Mesendoderm (in vitro differentiated cells): ENCODE data around the gene MGAT5B.

Experiments
- DNase-seq: peaks from one replicate; pipeline ENCODE4 v3.0.0; 2013
- H2AK5ac ChIP-seq: 2 replicates; pipeline ENCODE4 v1.6.1; 2013; ENCODE audit warnings: low read length, inconsistent platforms
- H2BK120ac ChIP-seq: 2 replicates; pipeline ENCODE4 v1.6.1; 2013; ENCODE audit warnings: low read depth, mild to moderate bottlenecking, low read length, moderate library complexity, mixed read lengths
- H2BK15ac ChIP-seq: replicated peaks from 2 replicates; pipeline ENCODE4 v1.6.1; 2013; ENCODE audit warnings: low read depth, mild to moderate bottlenecking, moderate library complexity
- H2BK5ac ChIP-seq: 2 replicates; pipeline ENCODE4 v1.6.1; 2013; ENCODE audit warnings: low read length, inconsistent platforms
- H3K18ac ChIP-seq: 2 replicates; pipeline ENCODE4 v1.6.1; 2013; ENCODE audit warnings: mild to moderate bottlenecking, low read length, mixed read lengths
- H3K23ac ChIP-seq: one replicate; pipeline ENCODE4 v1.6.1; 2013; ENCODE audit warnings: low read length
- H3K27ac ChIP-seq: 2 replicates; pipeline ENCODE4 v1.5.1; 2013; ENCODE audit warnings: low read depth, mild to moderate bottlenecking, inconsistent platforms, low read length, moderate library complexity
- H3K27me3 ChIP-seq: 2 replicates; pipeline ENCODE4 v1.6.1; 2013; ENCODE audit warnings: low read length, control low read depth, mild to moderate bottlenecking, inconsistent platforms; ENCODE audit not compliant: insufficient read depth, poor library complexity
- H3K36me3 ChIP-seq: 2 replicates; pipeline ENCODE4 v1.6.1; 2013; ENCODE audit warnings: low read length, inconsistent platforms; ENCODE audit not compliant: control insufficient read depth, insufficient read depth
- H3K4ac ChIP-seq: one replicate; pipeline ENCODE4 v1.6.1; 2013; ENCODE audit warnings: low read depth, mild to moderate bottlenecking, low read length, moderate library complexity
- H3K4me1 ChIP-seq: 2 replicates; pipeline ENCODE4 v1.6.1; 2013; ENCODE audit warnings: low read depth, low read length, inconsistent platforms; ENCODE audit not compliant: control insufficient read depth
- H3K4me2 ChIP-seq: 2 replicates; pipeline ENCODE4 v1.6.1; 2013; ENCODE audit warnings: low read length
- H3K4me3 ChIP-seq: 2 replicates; pipeline ENCODE4 v1.5.1; 2013; ENCODE audit warnings: mild to moderate bottlenecking, low read length
- H3K56ac ChIP-seq: one replicate; pipeline ENCODE4 v1.6.1; 2013; ENCODE audit warnings: low read length
- H3K79me1 ChIP-seq: 2 replicates; pipeline ENCODE4 v1.6.1; 2013; ENCODE audit warnings: low read length, inconsistent platforms
- H3K79me2 ChIP-seq: 2 replicates; pipeline ENCODE4 v1.6.1; 2013; ENCODE audit warnings: mild to moderate bottlenecking, low read length; ENCODE audit not compliant: control insufficient read depth, insufficient read depth
- H3K9ac ChIP-seq: 2 replicates; pipeline ENCODE4 v1.6.1; 2013; ENCODE audit warnings: low read length, inconsistent platforms
- H4K5ac ChIP-seq: one replicate; pipeline ENCODE4 v1.6.1; 2013; ENCODE audit warnings: low read length
- H4K8ac ChIP-seq: one replicate; pipeline ENCODE4 v1.6.1; 2013; ENCODE audit warnings: low read depth, mild to moderate bottlenecking, control low read depth, low read length, moderate library complexity
- WGBS: extraction: QIAGEN DNeasy Blood & Tissue Kit; methylation state at CpG from one replicate; pipeline ENCODE4 v1.1.7; 2013; ENCODE audit warnings: low lambda C conversion rate, missing lambda C conversion rate; ENCODE audit not compliant: insufficient coverage; ENCODE audit errors: extremely low coverage; 5-methylcytosine and 5-hydroxymethylcytosine counted together

Gene MGAT5B

GRCh38 chr17:76949913-76950695, 81.9 kb downstream of the MGAT5B start:
- Histone ChIP-seq H3K56ac (no peak overlapping the region), H3K36me3 (no peaks in the 10 kb centered on the region), H4K8ac (no peak overlapping the region), H2AK5ac (no peak overlapping the region), H3K27me3 (no peaks in the 10 kb centered on the region), H3K27ac (no peak overlapping the region), H3K4me2 (no peak overlapping the region), H3K9ac (no peak overlapping the region), H3K4me1 (no peaks in the 10 kb centered on the region), H3K18ac (no peak overlapping the region), H2BK5ac (no peak overlapping the region), H3K4ac (no peak overlapping the region), H2BK15ac (no peak overlapping the region), H4K5ac (no peak overlapping the region), H3K23ac (no peak overlapping the region), H2BK120ac (no peak overlapping the region), H3K79me1 (no peaks in the 10 kb centered on the region), H3K4me3 (no peak overlapping the region), H3K79me2 (no peaks in the 10 kb centered on the region)
- no peak for DNase-seq
- no CpG with 5 or more reads among the region's 18 CpGs for WGBS

- DNase-seq = no peak
Measured at GRCh38 chr17:76951375-76951905, 83.2 kb downstream of the MGAT5B start.

DNA sequence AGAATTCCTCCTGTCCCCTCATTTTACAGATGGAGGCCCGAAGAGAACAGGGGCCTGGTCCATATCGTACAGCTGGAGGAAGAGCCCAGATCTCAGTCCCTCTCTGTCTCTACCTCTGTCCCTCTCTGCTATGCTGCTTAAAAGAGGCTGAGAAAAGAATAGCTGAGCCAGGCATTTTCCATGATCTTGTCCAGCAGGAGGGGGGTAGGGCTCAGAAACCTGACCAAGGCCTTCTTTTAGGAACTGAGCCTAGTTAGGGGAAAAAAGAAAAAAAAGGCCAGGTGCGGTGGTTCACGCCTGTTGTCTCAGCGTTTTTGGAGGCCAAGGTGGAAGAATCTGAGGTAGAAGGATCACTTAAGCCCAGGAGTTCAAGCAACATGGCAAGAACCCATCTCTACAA, 84.2 kb downstream of the MGAT5B start:
- Histone ChIP-seq H3K27ac (no peak overlapping the region), H2BK120ac (no peak overlapping the region), H2AK5ac (no peak overlapping the region), H3K79me2 (no peaks in the 10 kb centered on the region), H3K18ac (no peak overlapping the region), H3K79me1 (no peaks in the 10 kb centered on the region), H3K4me3 (no peak overlapping the region), H3K27me3 (no peaks in the 10 kb centered on the region), H3K9ac (no peak overlapping the region), H4K5ac (no peak overlapping the region), H3K36me3 (no peaks in the 10 kb centered on the region), H3K23ac (no peak overlapping the region), H2BK5ac (no peak overlapping the region), H4K8ac (no peak overlapping the region), H3K4me1 (no peaks in the 10 kb centered on the region), H3K56ac (no peak overlapping the region), H3K4me2 (no peak overlapping the region), H3K4ac (no peak overlapping the region), H2BK15ac (no peak overlapping the region)
- no CpG with 5 or more reads among the region's 5 CpGs for WGBS
- DNase-seq = no peak

More at GRCh38 chr17:76951375-76951905, 83.2 kb downstream of the MGAT5B start:
- H2BK15ac ChIP-seq = no peak overlapping the region
- no peak overlapping the region for H2BK120ac ChIP-seq
- no peaks in the 10 kb centered on the region for H3K79me1 ChIP-seq
- H3K23ac ChIP-seq = no peak overlapping the region
- H2BK5ac ChIP-seq = no peak overlapping the region
- H3K4me3 ChIP-seq = no peak overlapping the region
- H3K27me3 ChIP-seq = no peaks in the 10 kb centered on the region
- no peak overlapping the region for H4K8ac ChIP-seq
- H2AK5ac ChIP-seq = no peak overlapping the region
- H3K79me2 ChIP-seq = no peaks in the 10 kb centered on the region
- no peak overlapping the region for H3K4me2 ChIP-seq
- H3K27ac ChIP-seq = no peak overlapping the region
- H4K5ac ChIP-seq = no peak overlapping the region
- H3K4ac ChIP-seq = no peak overlapping the region
- H3K18ac ChIP-seq = no peak overlapping the region
- no CpG with 5 or more reads among the region's 8 CpGs for WGBS
- H3K36me3 ChIP-seq = no peaks in the 10 kb centered on the region
- H3K9ac ChIP-seq = no peak overlapping the region
- no peaks in the 10 kb centered on the region for H3K4me1 ChIP-seq
- no peak overlapping the region for H3K56ac ChIP-seq

DNA sequence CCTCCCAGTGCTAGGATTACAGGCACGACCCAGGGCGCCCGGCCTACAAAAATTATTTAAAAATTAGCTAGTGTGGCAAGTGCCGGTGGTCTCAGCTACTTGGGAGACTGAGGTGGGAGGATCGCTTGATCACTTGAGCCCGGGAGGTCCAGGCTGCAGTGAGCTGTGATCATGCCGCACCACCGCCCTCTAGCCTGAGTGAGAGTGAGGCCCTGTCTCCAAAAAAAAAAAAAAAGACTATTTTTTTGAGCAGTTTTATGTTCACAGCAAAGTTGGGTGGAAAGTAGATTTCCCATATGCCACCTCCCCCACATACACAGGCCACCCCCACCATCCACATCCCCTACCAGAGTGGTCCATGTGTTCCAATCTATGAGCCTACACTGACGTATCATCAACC, 84.9 kb downstream of the MGAT5B start:
- Histone ChIP-seq H3K36me3 (no peaks in the 10 kb centered on the region), H3K27ac (no peak overlapping the region), H3K18ac (no peak overlapping the region), H3K27me3 (no peaks in the 10 kb centered on the region), H4K5ac (no peak overlapping the region), H3K4ac (no peak overlapping the region), H4K8ac (no peak overlapping the region), H2AK5ac (no peak overlapping the region), H3K23ac (no peak overlapping the region), H2BK15ac (no peak overlapping the region), H3K79me2 (no peaks in the 10 kb centered on the region), H3K79me1 (no peaks in the 10 kb centered on the region), H3K4me1 (no peaks in the 10 kb centered on the region), H3K4me3 (no peak overlapping the region), H3K56ac (no peak overlapping the region), H2BK5ac (no peak overlapping the region), H2BK120ac (no peak overlapping the region), H3K4me2 (no peak overlapping the region), H3K9ac (no peak overlapping the region)
- WGBS = no CpG with 5 or more reads among the region's 9 CpGs
- no peak for DNase-seq

- H3K4me3 ChIP-seq = no peak overlapping the region
- DNase-seq = no peak
- no peak overlapping the region for H3K4ac ChIP-seq
- no peaks in the 10 kb centered on the region for H3K79me2 ChIP-seq
- H2BK15ac ChIP-seq = no peak overlapping the region
- H2BK5ac ChIP-seq = no peak overlapping the region
- H3K9ac ChIP-seq = no peak overlapping the region
- no peak overlapping the region for H4K8ac ChIP-seq
- no peak overlapping the region for H3K23ac ChIP-seq
- no peaks in the 10 kb centered on the region for H3K36me3 ChIP-seq
- no peaks in the 10 kb centered on the region for H3K4me1 ChIP-seq
- no peaks in the 10 kb centered on the region for H3K79me1 ChIP-seq
- H2BK120ac ChIP-seq = no peak overlapping the region
- no peak overlapping the region for H3K27ac ChIP-seq
- no peak overlapping the region for H4K5ac ChIP-seq
- H3K56ac ChIP-seq = no peak overlapping the region
- no peak overlapping the region for H2AK5ac ChIP-seq
- H3K27me3 ChIP-seq = no peaks in the 10 kb centered on the region
- H3K4me2 ChIP-seq = no peak overlapping the region
- WGBS = no CpG with 5 or more reads among the region's 2 CpGs
- H3K18ac ChIP-seq = no peak overlapping the region
Measured at GRCh38 chr17:76953946-76954345, 85.7 kb downstream of the MGAT5B start.

DNA sequence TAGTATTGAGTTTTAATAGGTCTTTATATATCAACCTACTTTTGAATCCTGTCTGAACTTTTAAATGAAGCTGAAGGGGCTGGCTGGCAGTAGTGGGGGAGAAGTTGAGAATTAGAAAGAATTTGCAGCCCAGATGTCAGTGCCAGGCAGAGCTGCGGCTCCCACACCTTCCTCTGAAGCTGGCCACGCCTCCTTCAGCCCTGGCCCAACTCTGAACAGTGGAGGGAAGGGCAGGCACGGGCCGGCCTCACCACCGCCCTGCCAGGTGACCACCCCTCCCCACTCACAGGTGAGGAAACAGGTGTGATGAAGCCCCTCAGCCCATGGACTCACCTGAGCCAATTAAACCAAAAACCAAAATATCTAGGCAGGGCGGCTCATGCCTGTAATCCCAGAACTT, 87.0 kb downstream of the MGAT5B start:
- Histone ChIP-seq H3K18ac (no peak overlapping the region), H3K27me3 (no peaks in the 10 kb centered on the region), H3K4ac (no peak overlapping the region), H2BK5ac (no peak overlapping the region), H3K9ac (no peak overlapping the region), H3K23ac (no peak overlapping the region), H4K8ac (no peak overlapping the region), H3K56ac (no peak overlapping the region), H3K4me3 (no peak overlapping the region), H2AK5ac (no peak overlapping the region), H3K79me2 (no peaks in the 10 kb centered on the region), H2BK120ac (no peak overlapping the region), H3K4me1 (no peaks in the 10 kb centered on the region), H3K4me2 (no peak overlapping the region), H3K27ac (no peak overlapping the region), H3K36me3 (no peaks in the 10 kb centered on the region), H3K79me1 (no peaks in the 10 kb centered on the region), H4K5ac (no peak overlapping the region), H2BK15ac (no peak overlapping the region)
- WGBS = no CpG with 5 or more reads among the region's 6 CpGs
- DNase-seq = no peak
